HT1080 (cell line): ENCODE measurements around the gene UBE2R2. TPM values are rescaled to one million over a fixed set of nuclear protein-coding genes. Genes with fewer than 3 reads are reported as not detected.

ENCODE experiments used
- small RNA-seq: library from RNA; depleted of rRNA; stranded (forward); fragments of <200 nt; gene quantifications from one replicate; pipeline ENCODE3, GENCODE V24; 2014
- total RNA-seq: library from RNA; depleted of rRNA; stranded (reverse); fragments of >200 nt; shearing (Covaris generic); gene quantifications from 2 replicates; pipeline ENCODE4 v1.2.3, GENCODE V29; 2014; rRNA removed

The UBE2R2 gene
- total RNA-seq, 1 experiment from 2014 or later: 25.7 TPM

Small RNA genes lying within 50 kb of the gene (small RNA-seq; reads per million reads assigned to genes)
- gene RF00019: not detected
- not detected for gene RNU4ATAC11P
- gene SNORD121A: 56.0 reads per million, percentile 95 among the genes with 10 or more reads in this experiment
- not detected for gene SNORD121B

Other genes starting within 250 kb of the UBE2R2 start
- gene PRSS3, start 21.6 kb upstream of the UBE2R2 start, total RNA-seq: 6.8 and 7.3 TPM in 2 replicates
- gene UBAP2, start 231.7 kb downstream of the UBE2R2 start, total RNA-seq: 16.4 and 19.9 TPM in 2 replicates